Common myeloid progenitor, CD34-positive (primary cell): ENCODE results near the gene GP5.

Experiments
- CTCF ChIA-PET: fragments of 350-600 bp; sonication (Branson Sonifier 250); formaldehyde crosslinking; loops from one replicate; lab custom pipeline; 2021; ENCODE audit warnings: antibody characterized with exemption; lab: Charles Lee
- POLR2A ChIA-PET: fragments of 350-600 bp; sonication (Branson Sonifier 250); formaldehyde crosslinking; loops from one replicate; lab custom pipeline; 2021; ENCODE audit warnings: antibody characterized with exemption; lab: Charles Lee
- DNase-seq, 3 donors: peaks; one replicate each; pipeline versions ENCODE4 v3.0.0 to v3.0.0-alpha.2; 2013
- H3K27ac ChIP-seq, 2 experiments: 1 replicate in 1 of 2; 2 replicates in 1 of 2; pipeline ENCODE4 v1.7.0; 2013; ENCODE audit warnings: inconsistent platforms in 2 of 2, low read length in 2 of 2, mild to moderate bottlenecking in 2 of 2, low read depth in 1 of 2, moderate library complexity in 1 of 2; ENCODE audit not compliant: severe bottlenecking in 2 of 2, insufficient read depth in 1 of 2, poor library complexity in 1 of 2
- H3K27me3 ChIP-seq, 5 experiments: replicated peaks in 2 of 5; 1 replicate in 3 of 5; 2 replicates in 2 of 5; pipeline versions ENCODE4 v1.6.1 to v1.7.0; 2013; ENCODE audit warnings: low read length in 4 of 5, mild to moderate bottlenecking in 2 of 5, moderate library complexity in 2 of 5, inconsistent platforms in 1 of 5; ENCODE audit not compliant: insufficient read depth in 5 of 5, control insufficient read depth in 4 of 5
- H3K36me3 ChIP-seq, 4 experiments: 1 replicate in 2 of 4; 2 replicates in 2 of 4; pipeline versions ENCODE4 v1.6.1 to v1.7.0; 2013; ENCODE audit warnings: low read length in 3 of 4, control low read depth in 1 of 4, mild to moderate bottlenecking in 1 of 4; ENCODE audit not compliant: control insufficient read depth in 4 of 4, insufficient read depth in 4 of 4
- H3K4me1 ChIP-seq, 4 experiments: 1 replicate in 3 of 4; 2 replicates in 1 of 4; pipeline versions ENCODE4 v1.6.1 to v1.7.1; 2013; ENCODE audit warnings: low read length in 3 of 4, mild to moderate bottlenecking in 3 of 4, control low read depth in 1 of 4, inconsistent platforms in 1 of 4, moderate library complexity in 1 of 4; ENCODE audit not compliant: control insufficient read depth in 4 of 4, insufficient read depth in 4 of 4; ENCODE audit errors: control extremely low read depth in 1 of 4
- H3K4me3 ChIP-seq, 7 experiments: 1 replicate in 4 of 7; 2 replicates in 3 of 7; pipeline versions ENCODE4 v1.5.1 to v1.7.0; 2013; ENCODE audit warnings: mild to moderate bottlenecking in 7 of 7, low read length in 6 of 7, moderate library complexity in 6 of 7, inconsistent platforms in 2 of 7, low read depth in 2 of 7, control low read depth in 1 of 7; ENCODE audit not compliant: insufficient read depth in 4 of 7, control insufficient read depth in 1 of 7; ENCODE audit errors: extremely low read depth in 1 of 7
- H3K9me3 ChIP-seq, 5 experiments: 1 replicate in 4 of 5; 2 replicates in 1 of 5; pipeline versions ENCODE4 v1.6.1 to v1.7.1; 2013; ENCODE audit warnings: low read length in 4 of 5, mild to moderate bottlenecking in 2 of 5, inconsistent platforms in 1 of 5, low read depth in 1 of 5, moderate library complexity in 1 of 5; ENCODE audit not compliant: control insufficient read depth in 4 of 5, insufficient read depth in 2 of 5; ENCODE audit errors: control extremely low read depth in 1 of 5
- WGBS: methylation state at CpG from one replicate; pipeline ENCODE4 v1.1.5; 2013; ENCODE audit not compliant: insufficient coverage; 5-methylcytosine and 5-hydroxymethylcytosine counted together

The GP5 gene

DNA sequence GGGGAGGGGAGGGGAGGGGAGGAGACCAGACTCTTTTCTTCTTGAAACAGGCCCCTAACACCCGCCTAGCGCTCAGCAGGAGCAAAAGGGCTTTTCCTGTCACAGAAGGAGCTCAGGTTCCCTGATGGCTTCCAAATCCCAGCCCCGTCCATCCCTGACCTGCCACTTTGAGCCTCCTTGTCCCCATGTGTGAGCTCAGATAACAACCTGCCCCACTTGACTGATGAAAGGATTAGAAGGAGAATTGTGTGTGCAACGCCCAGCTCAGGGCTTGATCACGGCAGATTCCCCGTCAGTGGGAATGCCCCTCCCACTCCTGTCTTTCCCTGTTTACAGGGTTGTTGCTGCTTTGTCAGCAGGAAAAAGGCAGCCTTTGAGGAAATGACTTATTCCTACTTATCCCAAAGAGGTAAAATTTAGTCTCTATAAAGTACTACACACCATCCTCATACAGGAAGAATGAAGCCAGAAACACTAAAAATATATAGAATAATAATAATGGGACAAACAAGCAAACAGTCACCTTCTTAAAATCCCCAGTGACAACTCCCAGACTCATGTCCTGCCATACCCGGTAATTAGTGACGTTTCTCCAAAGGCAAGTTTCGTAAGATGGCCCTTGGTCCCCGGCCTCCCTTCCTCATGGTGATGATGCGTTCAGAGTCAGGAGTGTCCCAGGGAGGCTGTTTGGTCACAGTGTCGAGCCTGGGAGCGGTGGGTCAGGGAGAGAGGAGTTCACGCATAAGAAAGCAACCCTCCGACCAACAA lies 23.4 kb downstream of the GP5 start:
- no peak overlapping the region for H3K4me3 ChIP-seq
- no peaks in the 10 kb centered on the region for H3K9me3 ChIP-seq
- H3K4me1 ChIP-seq = no peaks in the 10 kb centered on the region
- no peaks in the 10 kb centered on the region for H3K36me3 ChIP-seq
- H3K27ac ChIP-seq = no peak overlapping the region
- 85% methylated on average over 9 of the region's 15 CpGs for WGBS
- POLR2A ChIA-PET = no interaction called here
- CTCF ChIA-PET = no interaction called here
- H3K27me3 ChIP-seq = peaks cover 0 to 20% (median 5%) of the 10 kb centered on the region in 5 experiments
- DNase-seq = no peak

GRCh38 chr3:194374935-194375334 lies 24.1 kb downstream of the GP5 start:
- POLR2A ChIA-PET = no interaction called here
- Histone ChIP-seq H3K36me3 (no peaks in the 10 kb centered on the region), H3K27ac (no peak overlapping the region), H3K27me3 (peaks cover 5 to 20% (median 10%) of the 10 kb centered on the region in 5 experiments), H3K4me1 (no peaks in the 10 kb centered on the region), H3K4me3 (no peak overlapping the region), H3K9me3 (no peaks in the 10 kb centered on the region)
- CTCF ChIA-PET = no interaction called here
- 94% methylated on average over 5 of the region's 10 CpGs for WGBS
- DNase-seq = no peak

GRCh38 chr3:194373899-194374298 lies 25.2 kb downstream of the GP5 start:
- Histone ChIP-seq H3K9me3 (no peaks in the 10 kb centered on the region), H3K27me3 (peaks cover 5 to 30% (median 21%) of the 10 kb centered on the region in 5 experiments), H3K36me3 (no peaks in the 10 kb centered on the region), H3K4me3 (no peak overlapping the region), H3K4me1 (no peaks in the 10 kb centered on the region), H3K27ac (no peak overlapping the region)
- no peak for DNase-seq
- WGBS = 84% methylated on average over 7 of the region's 8 CpGs
- CTCF ChIA-PET = interaction anchor here (0.9 kb wide), 1 partner anchor 41 kb away, joined by 4 read pairs; no protein-coding TSS in a partner anchor
- POLR2A ChIA-PET = no interaction called here

GRCh38 chr3:194373028-194373427 lies 26.0 kb downstream of the GP5 start:
- POLR2A ChIA-PET = no interaction called here
- CTCF ChIA-PET = no interaction called here

DNA sequence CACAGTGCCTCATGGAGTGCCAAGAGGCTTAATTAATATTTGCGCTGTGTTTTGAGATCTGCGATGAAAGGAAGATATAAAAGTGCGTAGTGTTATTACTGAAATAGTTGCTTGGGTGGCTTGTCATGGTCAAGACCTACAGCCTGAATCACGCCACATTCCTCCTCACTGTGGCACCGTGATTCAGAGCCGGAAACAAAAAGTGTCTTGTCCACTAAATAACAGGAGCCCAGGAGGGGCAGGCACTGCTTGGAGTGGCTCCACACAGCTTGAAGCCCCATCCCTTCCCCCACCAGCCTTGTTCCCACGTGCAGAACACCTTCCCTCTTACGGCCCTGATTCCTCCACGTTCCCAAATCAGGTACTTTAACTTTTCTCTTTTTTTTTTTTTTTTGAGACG lies 28.3 kb downstream of the GP5 start:
- ChIA-PET POLR2A (no interaction called here), CTCF (no interaction called here)
- Histone ChIP-seq H3K4me3 (no peak overlapping the region), H3K4me1 (no peaks in the 10 kb centered on the region), H3K36me3 (no peaks in the 10 kb centered on the region), H3K27me3 (peaks cover 5 to 38% (median 27%) of the 10 kb centered on the region in 5 experiments), H3K9me3 (no peaks in the 10 kb centered on the region), H3K27ac (no peak overlapping the region)
- WGBS = 67% methylated on average over 2 of the region's 10 CpGs
- no peak for DNase-seq

More at GRCh38 chr3:194373028-194373427, 26.0 kb downstream of the GP5 start:
- WGBS = 89% methylated on average over 13 of the region's 14 CpGs
- Histone ChIP-seq H3K36me3 (no peaks in the 10 kb centered on the region), H3K27ac (no peak overlapping the region), H3K27me3 (peaks cover 5 to 39% (median 25%) of the 10 kb centered on the region in 5 experiments), H3K4me1 (no peaks in the 10 kb centered on the region), H3K9me3 (no peaks in the 10 kb centered on the region), H3K4me3 (no peak overlapping the region)
- DNase-seq = no peak

GRCh38 chr3:194369522-194370279 lies 29.4 kb downstream of the GP5 start, which contains the start of gene LRRC15:
Gene LRRC15 (minus strand): TSS chr3:194369743. CDS start chr3:194361043, 8,700 bp downstream.
- Histone ChIP-seq H3K36me3 (no peaks in the 10 kb centered on the region), H3K27ac (no peak within 1 kb of the TSS), H3K4me1 (no peaks in the 10 kb centered on the region), H3K27me3 (peaks cover 5 to 35% (median 27%) of the 10 kb centered on the region in 5 experiments), H3K9me3 (no peaks in the 10 kb centered on the region), H3K4me3 (no peak within 1 kb of the TSS)
- CTCF ChIA-PET = interaction anchor here (1.9 kb wide), 1 partner anchor 33 kb away, joined by 5 read pairs; no protein-coding TSS in a partner anchor
- peak in 2 of 3 donors; percentile 28 to 35 for DNase-seq
- 14% methylated on average over 19 of the region's 21 CpGs for WGBS
- POLR2A ChIA-PET = no interaction called here
